ENCODE measurements around the gene MAP7.

MAP7 gene

GRCh38 chr6:136307351-136307750 is 242.9 kb downstream of the MAP7 start:
- DNase-seq (ENCODE audit: low read depth, low spot score) = no peak

GRCh38 chr6:136306466-136306865 is 243.8 kb downstream of the MAP7 start:
- DNase-seq (ENCODE audit: low read depth, low spot score) = no peak

- no peak for DNase-seq (ENCODE audit: low read depth, low spot score)
Observed at GRCh38 chr6:136304410-136304809, 245.8 kb downstream of the MAP7 start.

GRCh38 chr6:136303516-136303915 is 246.7 kb downstream of the MAP7 start:
- no peak for DNase-seq (ENCODE audit: low read depth, low spot score)

GRCh38 chr6:136294621-136295020 is 255.6 kb downstream of the MAP7 start:
- DNase-seq (ENCODE audit: low read depth, low spot score) = no peak

Measured in astrocyte of the hippocampus (primary cell).